Esophagus squamous epithelium (tissue), 4 donors: ENCODE data around the gene MAD1L1.

Experiments used
- CTCF ChIP-seq, 6 experiments: fragments of 450-650 bp in 4 of 6; fragments of 200-600 bp in 2 of 6; sonication (generic) in 2 of 6; IDR thresholded peaks; one replicate each; pipeline ENCODE4 v1.5.1; 2016 to 2019; ENCODE audit warnings: antibody characterized with exemption in 6 of 6, mild to moderate bottlenecking in 4 of 6, moderate library complexity in 4 of 6
- POLR2A ChIP-seq, 4 donors: fragments of 450-650 bp; IDR thresholded peaks; one replicate each; pipeline ENCODE4 v1.6.1; 2017; ENCODE audit warnings: antibody characterized with exemption in 4 of 4, mild to moderate bottlenecking in 4 of 4, moderate library complexity in 3 of 4

DNA sequence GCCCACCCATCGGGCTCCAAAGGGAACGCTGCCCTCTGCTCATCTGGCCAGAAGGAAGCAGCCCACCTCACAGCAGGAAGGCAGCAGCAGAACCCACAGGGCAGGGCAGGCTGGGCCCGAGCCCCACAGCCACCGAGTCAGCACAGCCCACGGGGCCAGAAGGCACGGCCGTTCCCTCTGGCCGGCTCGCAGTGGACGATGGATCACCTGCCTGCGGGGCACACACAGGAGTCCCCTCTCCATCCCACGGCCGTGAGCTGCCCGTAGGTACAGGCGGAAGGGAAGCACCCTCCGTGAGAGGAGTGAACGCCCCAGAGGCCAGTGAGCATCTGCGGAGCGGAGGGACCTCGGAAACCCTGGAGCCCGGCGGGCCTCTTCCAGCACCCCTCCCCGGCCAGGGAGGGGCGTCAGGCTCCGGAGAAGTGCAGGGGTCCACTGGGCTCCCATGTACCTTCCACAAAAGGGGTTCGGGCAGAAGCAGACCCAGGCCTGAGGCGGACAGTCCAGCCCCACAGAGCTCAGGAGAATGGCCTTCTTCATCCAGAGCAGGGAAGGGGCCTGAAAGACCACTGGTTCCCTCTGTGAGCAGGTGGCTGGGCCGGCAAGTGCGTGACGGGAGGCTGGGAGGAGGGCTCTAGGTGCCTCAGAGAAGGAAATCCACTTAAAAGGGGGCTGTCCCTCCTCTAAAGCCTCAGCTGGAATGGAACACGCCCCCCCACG, 20.9 kb upstream of the MAD1L1 start:
- TF ChIP-seq POLR2A (IDR thresholded peaks at IDR 0.05): no peak
- no peak for TF ChIP-seq CTCF (IDR thresholded peaks at IDR 0.05)
